Hindlimb muscle (tissue), 1 donor: Measurements from ENCODE around the gene OGG1. TPM values are rescaled to one million over a fixed set of nuclear protein-coding genes. Genes with fewer than 3 reads are reported as not detected.
A peak's percentile ranks its signal among the peaks of the same experiment; 100 is the strongest.

Experiments
- DNase-seq: peaks from one replicate; pipeline ENCODE4 v3.0.0-alpha.2; 2013
- polyA plus RNA-seq: library from polyadenylated mRNA; unstranded; fragments of 120-200 nt; gene quantifications from one replicate; pipeline ENCODE4 v1.2.1, GENCODE V29; 2013; ENCODE audit not compliant: insufficient read length

OGG1 gene
- polyA plus RNA-seq, 1 donor, result 33.1 TPM

GRCh38 chr3:9786209-9786739, 36.5 kb downstream of the OGG1 start:
- no peak for DNase-seq

DNA sequence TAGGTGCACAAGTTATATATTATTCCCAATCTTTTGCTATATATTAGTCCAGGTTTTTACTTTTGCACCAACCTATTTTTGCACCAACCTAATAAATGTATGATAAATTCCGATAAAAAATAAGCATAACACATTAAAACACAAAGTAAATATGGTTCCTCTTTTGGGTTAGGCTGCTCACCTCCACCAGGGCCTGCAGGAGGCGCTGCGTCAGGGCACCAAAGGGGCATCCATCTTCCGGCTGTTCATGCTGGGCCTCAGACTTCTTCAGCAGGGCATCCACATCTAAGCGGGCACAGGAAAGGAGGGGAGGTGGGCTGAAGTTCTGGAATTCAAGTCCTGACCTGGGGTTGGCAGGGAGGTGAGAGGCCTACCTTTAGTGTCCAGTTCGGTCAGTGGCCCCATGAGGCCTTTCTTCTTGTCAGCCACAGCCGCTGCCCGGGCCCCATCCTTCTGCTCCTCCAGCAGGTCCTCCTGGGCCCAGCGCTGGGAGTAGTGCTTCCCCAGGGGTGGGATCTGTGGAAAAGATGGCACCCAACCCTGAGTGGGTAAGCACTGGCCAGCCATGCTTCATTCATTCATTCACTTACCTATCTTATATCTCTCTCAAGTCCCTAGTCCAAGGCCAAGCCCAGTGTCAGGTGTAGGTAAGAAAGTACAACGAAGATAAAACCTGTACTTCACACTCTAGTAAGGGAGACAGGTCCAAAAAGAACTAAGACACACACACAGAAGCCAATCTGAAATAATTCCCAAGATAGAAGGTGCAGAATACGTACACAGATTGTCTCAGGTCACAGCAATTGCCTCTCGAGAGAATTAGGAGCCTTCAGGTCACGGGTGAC, 37.3 kb downstream of the OGG1 start:
- no peak for DNase-seq

DNA sequence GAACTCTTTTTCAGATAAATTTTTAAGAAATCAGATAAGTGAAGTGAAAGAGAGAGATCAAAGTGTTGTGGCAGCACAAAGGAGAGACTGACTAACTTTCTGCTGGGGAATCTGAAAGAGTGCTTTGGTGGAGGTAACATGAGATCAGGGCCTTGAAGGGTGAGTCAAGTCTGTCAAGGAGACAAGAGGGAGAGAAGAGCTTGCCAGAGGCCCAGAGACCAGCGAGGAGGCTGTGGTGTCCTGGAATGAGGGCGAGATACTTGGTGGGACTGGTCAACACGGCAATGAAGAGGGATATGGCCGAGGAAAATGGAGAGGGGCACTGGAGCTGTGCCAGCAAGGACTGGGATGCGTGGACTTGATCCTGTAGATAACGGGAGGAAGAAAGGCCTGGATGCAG, 38.0 kb downstream of the OGG1 start:
- no peak for DNase-seq

- no peak for DNase-seq
Measured at GRCh38 chr3:9791127-9791526, 41.4 kb downstream of the OGG1 start.

DNA sequence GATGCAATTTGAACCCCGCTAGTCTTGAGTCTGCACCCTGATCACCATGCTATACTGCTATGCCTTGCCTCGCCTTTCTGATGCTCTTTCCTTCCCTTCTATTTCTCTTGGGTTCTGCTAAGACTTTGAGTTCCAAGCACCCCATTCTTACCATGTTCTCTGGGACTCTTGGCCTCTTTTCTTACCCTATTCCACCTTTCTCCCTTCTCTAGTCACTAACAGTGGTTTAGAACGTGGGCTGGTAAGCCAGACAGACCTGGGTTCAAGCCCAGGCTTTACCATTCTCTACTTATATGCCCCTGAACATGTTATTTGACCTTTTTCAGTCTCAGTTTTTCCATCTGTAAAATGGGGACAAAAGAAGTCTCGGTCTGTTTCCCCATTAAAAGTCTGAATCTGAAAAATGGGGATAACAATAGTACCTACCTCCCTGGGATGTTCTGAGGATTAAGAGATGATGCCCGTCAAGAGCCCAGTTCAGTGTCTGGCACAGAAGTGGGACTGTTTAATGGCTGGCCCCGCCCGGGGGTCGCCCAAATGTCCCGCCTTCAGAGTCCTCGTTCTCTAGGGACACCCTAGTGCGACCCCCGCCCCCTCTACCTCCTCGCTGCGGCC, 42.1 kb downstream of the OGG1 start:
- no peak for DNase-seq

GRCh38 chr3:9792405-9793160, 42.8 kb downstream of the OGG1 start, which contains the start of the genes ARPC4 and TADA3:
Gene ARPC4, plus strand, starts transcription at chr3:9793082. Its CDS starts 40 bp downstream, at chr3:9793122.
Gene TADA3, minus strand, starts transcription at chr3:9792473. Its CDS starts 1,007 bp downstream, at chr3:9791466.
- peak; percentile 94 for DNase-seq

DNA sequence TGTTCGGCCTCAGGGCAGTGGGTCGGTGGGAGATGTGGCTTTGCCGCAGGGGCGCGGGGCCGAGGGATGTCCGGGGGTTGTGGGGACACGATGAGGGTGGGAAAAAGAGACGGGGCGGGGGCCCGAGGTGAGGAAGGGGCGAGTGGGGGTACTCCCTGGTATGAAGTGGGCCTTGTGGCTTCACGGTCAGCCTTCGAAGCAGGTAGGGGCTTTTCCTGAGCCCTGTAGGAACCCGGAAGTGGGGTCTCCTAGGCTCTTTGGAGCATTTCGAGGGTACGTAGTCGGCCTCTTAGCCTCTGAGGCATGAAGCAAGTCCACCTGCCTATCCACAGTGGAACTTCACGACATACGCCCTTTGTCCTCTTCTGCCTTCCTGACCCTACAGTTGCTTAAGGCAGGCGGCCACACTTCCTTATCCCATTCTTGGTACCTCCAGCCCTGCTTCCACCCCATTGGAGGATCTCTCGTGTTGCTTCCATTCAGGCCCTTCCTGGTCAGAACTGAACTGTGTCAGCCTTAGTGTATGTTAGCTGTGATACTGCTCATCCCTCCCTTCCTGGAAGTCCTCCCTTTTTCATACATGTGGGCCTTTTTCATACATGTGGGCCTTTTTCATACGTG, 43.5 kb downstream of the OGG1 start:
- DNase-seq, result no peak

DNA sequence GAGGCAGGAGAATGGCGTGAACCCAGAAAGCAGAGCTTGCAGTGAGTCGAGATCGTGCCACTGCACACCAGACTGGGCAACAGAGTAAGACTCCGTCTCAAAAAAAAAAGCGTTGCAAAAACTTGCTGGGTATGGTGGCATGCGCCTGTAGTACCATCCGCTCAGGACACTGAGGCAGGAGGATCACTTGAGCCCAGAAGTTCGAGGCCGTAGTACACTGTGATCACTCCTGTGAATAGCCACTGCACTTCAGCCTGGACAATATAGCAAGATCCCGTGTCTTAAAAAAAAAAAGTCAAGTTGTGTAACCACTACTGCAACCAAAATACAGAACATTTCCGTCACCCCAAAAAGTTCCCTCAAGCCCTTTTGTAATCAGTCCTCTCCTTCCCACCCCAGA, 44.6 kb downstream of the OGG1 start:
- no peak for DNase-seq

GRCh38 chr3:9795207-9795606, 45.5 kb downstream of the OGG1 start:
- no peak for DNase-seq

DNA sequence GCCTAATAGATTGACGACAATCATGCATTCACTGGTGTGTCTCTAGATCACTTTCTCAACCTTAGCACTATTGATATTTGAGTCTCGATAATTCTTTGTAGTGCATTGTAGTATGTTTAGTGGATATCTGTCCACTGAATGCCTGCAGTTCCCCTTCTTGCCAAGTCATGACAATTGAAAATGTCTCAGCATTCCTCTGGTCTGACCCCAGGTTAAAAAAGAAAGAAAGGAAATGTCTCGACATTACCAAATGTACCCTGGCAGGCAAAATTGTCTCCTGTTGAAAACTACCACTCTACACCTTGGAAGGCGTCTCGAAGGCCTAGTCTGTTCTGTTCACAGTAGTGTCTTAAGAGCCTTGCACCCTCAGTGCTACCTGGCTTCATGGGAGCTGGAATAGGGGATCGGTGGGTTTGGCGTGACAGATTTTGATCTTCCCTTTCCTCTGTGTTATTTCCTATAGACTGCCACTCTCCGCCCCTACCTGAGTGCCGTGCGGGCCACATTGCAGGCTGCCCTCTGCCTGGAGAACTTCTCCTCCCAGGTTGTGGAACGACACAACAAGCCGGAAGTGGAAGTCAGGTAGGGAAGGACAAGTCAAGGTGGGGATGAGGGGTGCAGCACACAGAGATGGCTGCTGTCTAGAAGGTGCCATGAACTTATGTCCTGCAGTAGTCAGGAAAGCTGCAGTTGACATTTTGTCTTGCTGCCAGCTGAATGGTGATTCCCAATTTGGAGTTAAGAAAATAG, 47.6 kb downstream of the OGG1 start:
- no peak for DNase-seq

- DNase-seq, result no peak
Measured at GRCh38 chr3:9800529-9800928, 50.8 kb downstream of the OGG1 start.

- DNase-seq, result no peak
Measured at GRCh38 chr3:9803494-9803893, 53.7 kb downstream of the OGG1 start.

DNA sequence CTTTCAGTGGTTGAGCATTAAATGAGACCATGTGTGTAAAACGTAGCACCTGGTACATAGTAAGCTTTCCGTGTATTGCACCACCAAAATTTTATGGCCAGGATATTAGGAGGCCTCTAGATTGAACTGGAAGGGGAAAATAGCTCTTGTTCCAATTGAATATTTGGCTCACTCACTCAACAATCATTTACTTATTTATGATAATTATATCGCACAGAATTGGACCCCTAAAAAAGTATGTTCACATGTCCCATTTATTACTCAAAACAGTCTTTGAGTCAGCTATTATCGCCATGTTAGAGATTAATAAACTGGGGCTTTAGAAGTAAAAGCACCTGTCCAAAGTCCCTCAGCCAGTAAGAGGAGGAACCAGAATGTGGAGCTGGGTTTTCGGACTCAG, 55.2 kb downstream of the OGG1 start:
- DNase-seq, result no peak

DNA sequence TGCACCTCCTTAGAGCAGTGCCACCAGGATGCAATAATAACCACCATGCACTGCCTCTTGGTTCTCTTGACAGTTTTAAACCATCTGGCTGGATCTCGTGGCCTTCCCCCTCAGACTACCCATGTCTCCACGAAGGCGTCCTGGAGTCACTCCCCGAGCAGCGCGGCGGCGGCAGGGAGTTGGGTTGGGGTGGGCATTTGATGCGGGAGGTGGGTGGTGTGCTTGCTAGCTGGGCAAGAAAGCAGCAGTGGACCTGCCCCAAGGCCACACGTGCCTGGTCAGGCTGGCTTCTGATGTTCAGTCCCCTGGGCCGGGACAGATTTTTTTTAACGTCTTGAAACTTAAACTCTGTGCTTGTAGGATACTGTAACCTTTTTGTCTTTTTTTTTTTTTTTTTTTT, 56.4 kb downstream of the OGG1 start:
- no peak for DNase-seq

Other genes starting within 250 kb of the OGG1 start
- gene LHFPL4, start 196.1 kb upstream of the OGG1 start, polyA plus RNA-seq, result 0.04 TPM
- 22.3 TPM for gene MTMR14, start 100.4 kb upstream of the OGG1 start, polyA plus RNA-seq
- not detected for gene CPNE9, start 46.1 kb upstream of the OGG1 start, polyA plus RNA-seq
- 13.3 TPM for gene BRPF1, start 18.2 kb upstream of the OGG1 start, polyA plus RNA-seq
- 17.4 TPM for gene CAMK1, start 20.0 kb downstream of the OGG1 start, polyA plus RNA-seq
- gene TADA3, start 42.5 kb downstream of the OGG1 start, polyA plus RNA-seq, result 68.8 TPM
- 73.9 TPM for gene ARPC4, start 43.1 kb downstream of the OGG1 start, polyA plus RNA-seq
- gene TTLL3, start 60.3 kb downstream of the OGG1 start, polyA plus RNA-seq, result 37.3 TPM
- gene RPUSD3, start 94.1 kb downstream of the OGG1 start, polyA plus RNA-seq, result 31.2 TPM
- gene CIDEC, start 130.3 kb downstream of the OGG1 start, polyA plus RNA-seq, result 2.7 TPM
- 31.6 TPM for gene JAGN1, start 140.7 kb downstream of the OGG1 start, polyA plus RNA-seq
- gene IL17RE, start 152.9 kb downstream of the OGG1 start, polyA plus RNA-seq, result 3.1 TPM
- gene IL17RC, start 167.1 kb downstream of the OGG1 start, polyA plus RNA-seq, result 16.8 TPM
- gene CRELD1, start 183.9 kb downstream of the OGG1 start, polyA plus RNA-seq, result 40.3 TPM
- gene PRRT3, start 202.5 kb downstream of the OGG1 start, polyA plus RNA-seq, result 2.0 TPM
- gene EMC3, start 236.9 kb downstream of the OGG1 start, polyA plus RNA-seq, result 36.2 TPM